ENCODE data around the gene LRBA.
A peak's percentile ranks its signal among the peaks of the same experiment; 100 is the strongest.

LRBA gene

DNA sequence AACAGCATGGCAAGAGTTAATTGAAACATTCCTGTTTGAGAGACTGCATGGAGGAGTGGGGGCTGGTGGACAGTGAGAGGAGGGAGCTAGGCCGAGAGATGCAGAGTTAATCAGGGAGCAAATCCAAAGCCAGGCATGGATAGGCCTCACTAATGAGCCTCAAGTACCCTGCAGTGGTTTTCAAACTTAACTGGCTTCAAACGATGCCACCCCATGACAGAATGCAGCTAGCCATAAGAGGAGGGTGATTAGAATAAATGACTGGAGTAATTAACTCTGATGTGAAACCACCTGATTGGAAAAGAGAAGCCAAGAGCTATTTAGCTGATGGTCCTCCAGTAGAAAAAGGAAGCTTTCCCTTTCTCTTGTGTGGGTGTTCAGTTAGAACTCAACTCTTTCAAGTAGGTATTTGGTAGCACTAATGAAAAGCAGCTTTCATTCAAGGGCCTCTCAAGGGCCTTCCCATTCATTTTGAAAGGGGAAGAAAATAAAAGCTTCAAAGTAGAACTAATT is 648.5 kb downstream of the LRBA start:
- no peak for DNase-seq (ENCODE audit: low read depth)

DNA sequence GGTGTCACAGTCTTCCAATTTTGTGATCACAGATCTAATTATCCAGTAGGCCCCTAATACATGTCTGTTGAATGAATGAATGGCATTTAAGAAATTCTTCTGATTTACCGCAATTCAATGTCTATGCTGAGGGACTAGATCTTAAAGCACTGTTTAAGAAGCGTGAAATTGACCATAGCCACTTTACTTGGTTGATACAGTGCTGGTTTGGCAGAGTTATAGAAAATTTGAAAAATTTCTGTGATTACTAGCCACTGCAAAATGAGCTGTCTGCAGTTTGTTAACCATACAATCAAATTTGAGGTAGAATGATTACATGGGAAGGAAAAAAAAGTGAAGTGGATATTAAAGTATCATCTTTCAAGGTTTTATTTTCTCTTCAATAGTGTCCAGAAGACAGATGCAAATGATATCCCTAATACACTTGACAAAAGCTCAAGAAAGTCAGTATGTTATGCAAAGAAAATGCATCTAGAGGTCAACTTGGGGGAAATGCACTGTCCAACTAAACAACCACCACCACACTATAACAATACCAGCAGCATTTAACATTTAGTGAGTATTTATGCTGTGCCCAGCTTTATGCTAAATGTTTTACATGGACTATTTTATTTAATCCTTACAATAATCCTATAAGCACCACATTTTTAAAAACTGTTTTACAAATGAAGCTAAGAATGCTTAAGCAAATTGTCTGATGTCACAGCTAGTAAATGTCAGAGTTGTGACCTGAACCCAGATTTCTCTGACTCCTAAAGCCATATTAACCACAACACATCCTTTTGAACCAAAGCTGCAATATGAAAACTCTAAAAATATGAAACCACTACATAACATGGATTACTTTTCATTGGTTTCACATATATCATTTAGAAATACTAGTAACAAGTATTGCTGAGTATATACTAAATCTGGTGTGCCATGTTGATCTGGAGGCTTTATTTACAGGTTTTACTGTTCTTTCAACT is 651.1 kb downstream of the LRBA start:
- DNase-seq (ENCODE audit: low read depth), result no peak

DNA sequence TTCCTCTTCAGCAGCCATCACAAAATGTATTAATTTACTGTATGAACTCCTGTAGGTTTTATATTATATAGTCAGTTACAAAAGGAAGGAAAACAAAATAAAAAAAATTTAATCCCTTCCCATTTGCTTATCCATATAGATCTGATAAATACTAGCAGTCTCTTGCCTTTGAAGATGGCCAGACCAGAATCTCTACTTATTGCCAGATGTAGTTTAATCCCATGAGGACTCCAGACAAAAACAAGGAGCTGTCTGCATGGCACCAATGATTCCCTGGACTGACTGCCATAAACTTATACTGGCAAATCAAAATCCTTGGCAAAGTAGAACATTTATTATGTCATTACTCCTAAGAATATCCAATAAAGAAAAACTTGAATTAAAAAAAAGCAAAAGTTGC is 656.4 kb downstream of the LRBA start:
- DNase-seq (ENCODE audit: low read depth), result no peak

DNA sequence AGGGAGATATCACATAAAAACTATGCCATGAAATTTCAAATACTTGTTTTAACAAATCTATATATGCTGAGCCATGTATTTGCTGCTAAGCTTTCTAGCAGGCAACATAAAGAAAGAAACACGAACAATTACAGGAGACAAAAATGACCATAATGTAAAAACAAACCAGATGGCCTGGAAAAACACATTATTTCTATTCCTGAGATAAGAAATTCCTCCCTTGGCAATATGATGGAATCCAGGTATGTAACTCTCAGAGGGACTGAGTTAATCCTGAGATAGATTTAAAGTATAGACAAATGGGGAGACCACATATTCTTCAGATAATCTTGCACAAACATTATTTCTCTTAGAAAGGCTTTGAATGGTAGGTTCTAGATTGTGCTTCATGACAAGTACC is 657.3 kb downstream of the LRBA start:
- DNase-seq (ENCODE audit: low read depth), result peak; percentile 32

DNA sequence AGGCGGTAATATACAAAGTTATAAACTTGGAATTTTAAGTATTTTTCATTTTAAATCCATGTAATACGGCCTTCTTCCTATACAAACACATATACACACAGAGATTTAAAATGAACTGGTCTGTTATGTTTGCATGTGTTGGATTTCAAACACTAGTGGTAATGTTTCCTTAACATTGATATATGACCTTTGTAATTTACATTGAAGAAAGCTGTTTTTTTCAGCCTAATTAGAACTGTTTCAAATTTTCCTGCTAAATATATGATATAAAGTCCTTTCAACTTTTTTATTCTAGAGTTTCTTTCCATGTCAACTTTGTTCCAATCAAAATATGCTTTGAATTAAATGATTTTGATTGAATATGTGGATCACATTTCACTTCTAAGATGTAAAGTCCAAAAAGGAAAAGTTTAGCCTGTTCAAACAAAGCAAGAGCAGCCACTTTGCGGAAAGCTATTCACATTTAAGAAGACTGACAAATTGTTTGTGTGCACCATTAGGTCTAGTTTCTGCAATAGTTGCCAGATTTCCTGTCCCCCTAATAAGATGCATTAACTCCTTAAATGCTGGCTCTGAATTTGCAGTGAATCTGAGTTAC is 659.1 kb downstream of the LRBA start:
- DNase-seq (ENCODE audit: low read depth), result no peak

DNA sequence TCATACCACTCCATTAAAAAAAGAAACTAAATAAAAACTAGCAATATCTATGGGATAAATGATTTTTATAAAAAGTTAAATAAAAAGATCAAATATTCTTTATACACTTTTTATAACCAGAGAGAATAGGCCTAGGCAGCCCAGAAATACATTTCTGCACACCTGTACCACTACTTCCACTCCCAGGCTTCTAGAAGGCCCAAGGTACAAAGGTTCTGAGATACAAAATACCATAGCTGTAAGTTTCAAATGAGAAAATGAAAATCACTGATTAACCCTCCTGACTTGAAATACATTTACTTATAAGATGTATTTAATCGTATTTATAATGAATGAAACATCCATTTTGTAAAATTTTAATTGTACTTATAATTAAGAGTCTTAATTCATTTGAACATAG is 659.7 kb downstream of the LRBA start:
- no peak for DNase-seq (ENCODE audit: low read depth)

DNA sequence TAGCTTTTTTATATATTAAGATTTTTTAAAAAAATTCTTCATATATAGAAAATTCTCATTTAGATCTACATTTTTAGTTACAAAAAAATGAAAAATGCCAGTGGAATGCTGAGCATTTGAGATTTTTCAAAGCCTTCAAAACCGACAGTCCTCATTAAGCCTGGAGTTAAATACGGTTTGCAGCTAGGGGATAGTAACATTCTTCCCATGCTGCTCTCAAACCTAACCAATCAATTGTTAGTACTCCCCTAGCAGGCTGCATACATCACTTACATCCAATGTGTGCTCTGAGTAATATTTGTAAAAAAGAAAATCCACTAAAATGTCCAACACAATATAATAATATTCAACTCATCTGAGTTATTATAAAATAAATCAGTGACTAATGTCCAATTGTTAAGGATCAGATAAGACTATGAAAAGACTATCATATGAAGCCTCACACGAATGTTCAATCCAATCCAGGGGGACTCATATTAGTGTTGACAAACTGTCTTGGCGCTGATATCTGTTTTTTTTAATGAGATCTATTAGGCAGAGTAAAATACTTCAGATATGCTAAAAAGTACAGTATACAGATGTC is 660.8 kb downstream of the LRBA start:
- no peak for DNase-seq (ENCODE audit: low read depth)

DNA sequence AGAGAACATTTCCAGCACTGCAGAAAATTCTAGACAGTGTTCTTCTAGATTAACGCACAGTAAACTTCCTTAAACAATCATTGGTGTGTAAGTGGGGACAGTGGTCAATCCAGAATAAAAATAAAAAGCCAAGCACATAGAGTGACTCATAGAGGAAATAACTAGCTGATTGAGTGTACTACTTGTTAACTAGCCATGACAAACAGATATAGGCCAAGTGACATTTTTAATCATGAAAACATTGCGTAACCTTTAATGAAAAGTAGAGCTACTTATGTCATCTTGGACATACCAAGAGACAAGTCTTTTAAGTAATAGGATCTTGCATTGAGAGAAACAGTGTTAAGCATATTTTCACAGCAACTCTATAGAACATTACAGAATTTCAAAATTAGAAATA is 667.0 kb downstream of the LRBA start:
- no peak for DNase-seq (ENCODE audit: low read depth)

DNA sequence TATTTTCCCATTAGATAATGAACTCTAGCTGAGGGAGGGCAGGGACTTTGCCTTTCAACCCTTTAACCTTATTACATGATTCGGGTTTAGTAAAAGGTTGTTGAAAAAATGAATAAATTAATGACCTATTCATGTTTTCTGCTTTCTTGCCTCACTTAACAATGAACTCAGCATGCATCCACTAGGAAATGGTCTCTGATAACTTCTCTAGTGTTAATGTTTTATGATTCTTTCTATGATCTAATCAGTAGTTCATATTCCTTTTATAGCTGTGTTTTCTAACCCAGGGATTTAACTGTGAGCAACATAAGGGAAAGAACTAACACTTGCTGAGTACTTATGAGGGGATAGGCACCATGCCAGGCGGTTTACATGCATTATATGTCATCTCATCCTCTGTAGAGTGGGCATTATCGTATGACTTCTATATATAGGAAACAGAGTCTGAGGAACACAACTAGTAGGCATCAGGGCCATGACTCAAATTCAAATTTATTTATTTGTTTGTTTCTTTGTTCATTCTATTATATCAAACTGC is 669.8 kb downstream of the LRBA start:
- no peak for DNase-seq (ENCODE audit: low read depth)

DNA sequence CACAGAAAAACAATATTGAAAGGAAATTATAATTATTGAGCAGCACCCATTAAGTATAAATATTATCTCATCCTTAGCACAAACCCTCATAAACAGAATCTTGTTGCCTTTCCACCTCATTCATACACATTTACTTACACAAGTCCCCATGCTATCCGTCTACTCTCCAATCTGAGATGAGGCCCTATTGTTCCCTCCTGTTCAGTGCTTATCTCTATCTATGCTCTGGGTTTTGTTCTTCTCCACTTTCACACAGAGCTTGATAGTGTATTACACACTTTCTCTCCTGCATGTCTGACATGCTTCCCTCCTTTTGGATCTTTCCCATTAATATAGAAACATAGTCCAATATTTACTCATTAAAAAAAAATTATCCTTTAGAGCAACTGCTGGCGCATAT is 671.3 kb downstream of the LRBA start:
- no peak for DNase-seq (ENCODE audit: low read depth)

DNA sequence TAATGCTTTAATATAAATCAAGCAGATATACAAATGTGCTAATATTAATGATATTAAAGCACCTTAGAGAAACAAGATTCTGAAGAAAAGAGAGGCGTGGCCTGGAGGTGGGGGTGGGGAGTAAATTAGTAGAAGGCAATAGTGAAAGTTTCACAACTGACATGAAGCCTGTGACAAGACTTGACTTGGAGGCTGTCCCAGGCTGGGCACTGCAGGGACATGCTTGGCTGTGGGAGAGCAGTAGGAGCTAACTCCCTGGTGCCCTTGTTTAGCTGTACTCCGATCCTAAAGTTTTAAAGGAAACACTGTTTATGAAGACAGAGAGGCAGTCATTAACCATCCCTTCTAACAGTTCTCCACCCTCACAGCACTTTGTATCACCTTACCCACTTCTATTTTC is 672.1 kb downstream of the LRBA start:
- DNase-seq (ENCODE audit: low read depth), result no peak

DNA sequence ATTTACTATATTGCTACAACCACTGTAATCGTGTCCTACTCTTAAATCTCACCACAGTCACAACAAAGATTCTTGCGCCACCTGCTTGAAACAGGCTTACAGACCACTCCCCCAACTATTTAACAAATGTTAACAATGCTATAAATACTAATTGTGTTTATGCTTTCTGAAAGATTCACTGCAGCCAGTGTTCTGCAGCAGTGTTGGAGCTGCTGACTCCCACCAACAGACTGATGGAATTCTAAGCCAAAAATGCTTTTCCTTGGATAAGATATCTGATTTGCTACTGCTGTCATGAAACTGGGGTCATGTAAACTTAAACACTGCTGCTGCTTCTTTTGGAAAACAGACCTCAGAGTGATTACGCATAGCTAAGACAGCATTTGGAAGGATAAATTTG is 677.4 kb downstream of the LRBA start:
- DNase-seq (ENCODE audit: low read depth), result peak; percentile 97

DNA sequence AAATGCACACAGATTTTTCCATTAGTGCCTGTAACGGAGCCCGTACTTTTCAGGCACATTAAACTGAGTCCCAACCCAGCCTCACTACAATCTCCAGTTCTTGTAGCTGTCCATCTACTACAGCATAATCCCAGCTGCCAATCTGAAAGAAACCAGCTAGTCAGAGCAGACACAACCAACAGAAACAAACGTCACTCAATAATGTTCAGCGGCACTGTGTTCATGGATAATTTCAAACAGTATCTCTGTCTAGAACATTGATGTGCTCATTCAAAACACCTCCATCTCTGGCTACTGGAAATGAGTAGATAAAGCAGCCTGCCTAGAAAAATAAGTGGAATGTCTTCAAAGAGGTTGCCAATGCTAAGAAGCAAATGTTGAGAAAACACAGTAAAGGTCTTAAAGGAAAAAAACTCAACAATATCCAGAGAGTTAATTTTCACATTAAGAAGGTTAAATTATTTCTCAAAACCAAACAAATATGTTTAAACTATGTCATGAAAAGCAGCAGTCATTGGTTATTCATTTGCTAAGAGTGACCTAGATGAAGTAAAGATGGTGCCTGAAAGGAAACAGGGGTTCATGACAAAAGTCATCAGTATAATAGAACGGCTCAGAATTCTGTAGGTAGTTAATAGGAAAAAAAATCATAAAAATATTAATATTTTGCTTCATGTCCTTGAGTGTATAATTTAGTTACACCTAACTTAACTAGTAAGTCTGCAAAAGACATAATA is 678.2 kb downstream of the LRBA start:
- peak; percentile 90 for DNase-seq (ENCODE audit: low read depth)

DNA sequence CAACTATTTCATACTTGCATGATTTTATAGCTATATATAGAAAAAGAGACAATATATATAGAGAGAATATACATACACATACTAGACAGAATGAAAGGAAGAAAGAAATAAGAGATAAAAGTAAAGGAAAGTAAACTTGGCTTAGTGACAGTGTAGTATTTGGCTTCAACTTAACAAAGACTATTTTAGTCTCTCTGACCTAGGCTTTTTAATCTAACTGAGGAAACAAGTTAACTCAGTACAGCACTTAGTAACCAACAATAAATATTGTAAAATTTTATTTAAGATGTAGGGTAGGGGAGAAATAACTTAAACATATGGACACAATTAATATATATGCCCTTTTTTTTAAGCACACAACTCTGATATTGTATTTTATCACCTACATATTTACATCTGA is 682.1 kb downstream of the LRBA start:
- no peak for DNase-seq (ENCODE audit: low read depth)

DNA sequence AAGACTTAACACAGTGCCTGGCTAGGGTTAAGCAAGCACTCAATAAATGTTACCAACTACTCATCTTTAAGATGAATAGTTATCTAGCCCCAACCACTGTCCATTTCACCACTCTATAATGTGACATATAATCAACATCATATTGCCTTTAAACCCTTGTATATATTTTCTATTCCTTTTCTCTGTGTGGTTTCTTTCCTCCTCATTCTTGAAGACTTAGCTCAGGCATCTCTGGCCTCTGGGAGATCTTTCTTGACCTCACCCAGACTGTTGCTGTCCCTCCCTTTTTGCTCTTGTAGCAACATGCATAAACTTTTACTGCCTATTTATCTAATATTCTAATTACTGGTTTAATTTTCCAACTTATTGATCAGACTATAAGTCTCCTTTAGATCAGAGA is 683.0 kb downstream of the LRBA start:
- DNase-seq (ENCODE audit: low read depth), result peak; percentile 62

DNA sequence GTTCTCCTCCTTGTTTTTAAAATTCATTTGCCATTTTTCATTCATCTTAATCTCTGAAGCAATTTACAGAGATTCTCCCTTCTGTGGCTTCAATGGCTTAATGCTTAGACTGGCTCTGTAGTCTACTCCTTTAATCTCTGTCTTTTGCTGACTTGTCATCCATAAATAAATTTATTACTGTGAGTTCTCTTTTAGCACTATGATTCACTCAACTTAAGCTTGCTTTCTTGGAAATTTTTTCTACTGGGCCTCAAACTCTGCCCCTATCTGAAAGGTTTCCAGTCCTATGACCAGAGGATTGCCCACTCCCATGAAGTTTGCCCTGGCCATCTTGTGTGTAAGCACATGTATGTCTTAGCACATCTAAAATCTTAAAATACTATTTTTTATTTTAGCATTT is 685.7 kb downstream of the LRBA start:
- peak; percentile 86 for DNase-seq (ENCODE audit: low read depth)

DNA sequence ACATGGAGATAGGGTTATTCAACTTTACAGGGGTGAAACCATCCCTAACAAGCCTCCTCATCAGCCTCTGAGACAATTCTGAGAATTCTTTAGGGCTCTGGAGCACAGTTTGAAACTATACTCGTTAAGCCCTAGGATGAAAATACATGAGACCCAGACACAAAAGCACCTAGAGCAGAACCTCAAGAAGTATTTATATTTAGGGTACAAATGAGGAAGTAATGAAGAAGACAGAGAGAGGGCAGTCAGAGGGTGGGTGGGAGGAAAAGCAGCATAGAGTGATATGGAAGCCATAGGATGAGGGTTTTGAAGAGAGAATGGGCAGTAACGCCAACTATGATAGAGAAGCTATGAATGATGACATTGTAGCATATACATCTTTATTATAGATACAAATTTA is 686.6 kb downstream of the LRBA start:
- no peak for DNase-seq (ENCODE audit: low read depth)

DNA sequence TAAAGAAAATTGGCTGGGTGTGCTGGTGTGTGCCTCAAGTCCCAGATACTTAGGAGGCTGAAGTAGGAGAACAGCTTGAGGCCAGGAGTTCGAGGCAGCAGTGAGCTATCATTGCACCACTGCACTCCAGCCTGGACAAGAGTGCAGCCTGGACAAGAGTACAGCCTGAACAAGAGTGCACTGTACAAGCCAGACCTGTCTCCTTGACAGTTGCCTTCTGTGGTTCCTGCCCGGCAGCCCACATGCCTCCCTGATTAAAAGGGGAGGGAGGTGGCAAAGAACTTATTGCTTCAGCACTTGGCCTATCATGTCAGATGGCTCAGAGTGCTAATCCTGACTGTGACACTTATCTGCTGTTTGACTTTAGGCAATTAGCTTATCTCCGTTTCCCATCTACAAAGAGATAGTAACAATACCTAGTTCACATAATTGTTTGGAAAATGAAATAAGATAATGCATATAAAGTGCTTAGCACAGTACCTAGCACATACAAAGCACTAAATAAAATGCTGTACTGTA is 687.8 kb downstream of the LRBA start:
- peak; percentile 68 for DNase-seq (ENCODE audit: low read depth)

DNA sequence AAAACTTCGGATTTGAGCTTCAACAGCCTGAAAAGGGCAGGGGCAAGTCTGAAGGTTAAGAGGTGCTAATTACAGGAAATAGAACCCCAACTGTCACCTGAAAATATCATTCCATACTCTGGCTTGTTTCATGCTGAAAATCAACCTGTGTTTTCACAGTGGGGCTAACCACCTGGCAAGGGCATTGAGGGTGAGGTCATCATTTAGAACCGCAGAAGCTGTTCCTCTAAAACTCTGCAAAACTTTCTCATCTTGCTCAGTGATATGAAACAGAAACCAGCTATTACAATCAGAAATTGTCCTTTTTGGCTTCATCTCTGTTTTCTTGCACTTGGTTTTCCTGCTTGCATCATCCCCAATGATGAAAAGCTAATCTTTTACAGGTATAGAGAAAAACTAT is 689.2 kb downstream of the LRBA start:
- no peak for DNase-seq (ENCODE audit: low read depth)

DNA sequence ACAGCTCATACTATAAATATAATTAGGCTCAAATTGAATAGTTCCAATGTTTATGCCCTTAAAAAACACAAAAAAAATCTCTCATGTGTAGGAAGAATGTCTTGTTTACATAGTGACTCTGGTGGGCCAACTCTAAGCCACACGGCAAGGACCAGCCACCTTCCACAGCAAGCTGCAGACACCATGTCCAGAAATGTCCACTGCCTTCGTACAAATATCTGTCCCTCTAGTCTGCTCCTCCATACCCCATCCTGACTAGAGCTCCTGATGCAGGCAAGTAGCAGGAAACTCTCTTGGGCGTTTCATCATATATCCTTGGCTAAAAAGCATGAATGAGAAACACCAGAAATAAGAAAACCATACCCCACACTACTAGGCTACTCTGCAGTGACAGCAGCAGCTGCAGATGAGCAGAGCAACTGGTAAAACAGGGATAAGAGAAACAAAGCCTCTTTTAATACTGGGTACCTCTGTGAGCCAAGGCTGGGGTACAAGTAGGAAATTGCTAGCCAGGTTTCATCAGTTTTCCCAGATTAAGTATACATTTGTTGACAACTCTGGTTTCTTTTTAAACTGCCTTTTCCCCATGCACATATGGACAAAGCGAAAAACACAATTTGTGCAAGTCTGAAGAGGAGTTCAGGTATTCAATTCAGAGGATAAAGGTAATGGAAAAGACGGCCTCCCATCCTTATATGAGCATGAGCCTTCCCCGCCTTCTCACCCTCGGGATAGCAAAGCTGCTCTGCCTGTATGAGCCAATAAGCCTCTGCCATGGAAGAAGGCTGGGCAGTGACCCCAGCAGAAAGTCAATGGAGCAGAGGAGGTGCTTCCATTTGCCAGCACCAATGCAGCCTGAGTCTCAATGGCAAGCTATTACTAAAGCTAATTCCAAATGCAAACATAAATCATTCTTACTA is 691.4 kb downstream of the LRBA start:
- no peak for DNase-seq (ENCODE audit: low read depth)

DNA sequence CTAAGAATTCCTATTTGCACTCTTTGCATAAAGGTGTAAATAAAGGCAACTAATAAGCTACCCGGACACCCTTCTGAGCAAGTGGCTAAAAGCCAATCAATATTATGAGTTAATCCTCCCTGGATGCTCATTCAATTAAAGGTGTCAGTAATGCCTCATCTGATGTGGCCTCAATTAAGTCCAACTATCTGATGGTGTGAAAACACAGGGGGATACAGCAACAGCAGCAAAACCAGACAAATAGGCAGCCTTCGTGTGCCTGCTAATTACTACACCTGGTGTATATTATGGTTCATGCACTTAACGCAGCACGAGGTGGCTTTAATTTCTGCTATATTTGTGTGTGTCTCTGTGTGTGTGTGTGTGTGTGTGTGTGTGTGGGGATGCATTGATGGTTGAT is 692.4 kb downstream of the LRBA start:
- no peak for DNase-seq (ENCODE audit: low read depth)

Data from amniotic epithelial cell (primary cell).